ENCODE data around the gene PCMTD2. TPM values are rescaled to one million over a fixed set of nuclear protein-coding genes. Genes with fewer than 3 reads are reported as not detected.
"Not testable (repeated sequence)": the region's sequence is repeated elsewhere in the genome, so short reads cannot be mapped to it uniquely, and the experiment has no call there.

Gene PCMTD2
- total RNA-seq, 1 donor from 2014 or later: 42.2 TPM

GRCh38 chr20:64286447-64287263 lies 31.1 kb downstream of the PCMTD2 start:
- intact Hi-C loops (cut with micrococcal nuclease): not testable (repeated sequence)

- intact Hi-C loops (cut with micrococcal nuclease): not testable (repeated sequence)
These were observed 31.7 kb downstream of the PCMTD2 start for GRCh38 chr20:64287264-64287590.

GRCh38 chr20:64292167-64292566 lies 36.6 kb downstream of the PCMTD2 start:
- intact Hi-C loops (cut with micrococcal nuclease): not testable (repeated sequence)

GRCh38 chr20:64303086-64303485 lies 47.5 kb downstream of the PCMTD2 start:
- intact Hi-C loops (cut with micrococcal nuclease): not testable (repeated sequence)

- intact Hi-C loops (cut with micrococcal nuclease): not testable (repeated sequence)
These were observed 58.2 kb downstream of the PCMTD2 start for GRCh38 chr20:64313761-64314160.

- intact Hi-C loops (cut with micrococcal nuclease): not testable (repeated sequence)
These were observed 59.8 kb downstream of the PCMTD2 start for GRCh38 chr20:64315381-64315780.

- intact Hi-C loops (cut with micrococcal nuclease): not testable (repeated sequence)
These were observed 60.3 kb downstream of the PCMTD2 start for GRCh38 chr20:64315884-64316283.

GRCh38 chr20:64316415-64317083 lies 61.0 kb downstream of the PCMTD2 start:
- intact Hi-C loops (cut with micrococcal nuclease): not testable (repeated sequence)

- intact Hi-C loops (cut with micrococcal nuclease): not testable (repeated sequence)
These were observed 61.8 kb downstream of the PCMTD2 start for GRCh38 chr20:64317331-64317730.

GRCh38 chr20:64318056-64318455 lies 62.5 kb downstream of the PCMTD2 start:
- intact Hi-C loops (cut with micrococcal nuclease): not testable (repeated sequence)

- intact Hi-C loops (cut with micrococcal nuclease): not testable (repeated sequence)
These were observed 66.7 kb downstream of the PCMTD2 start for GRCh38 chr20:64322031-64322789.

Other genes starting within 250 kb of the PCMTD2 start
- gene C20orf204, start 219.6 kb upstream of the PCMTD2 start, total RNA-seq: 4.9 and 5.3 TPM in 2 replicates
- gene SOX18, start 206.1 kb upstream of the PCMTD2 start, total RNA-seq: 0.68 and 0.75 TPM in 2 replicates
- gene TCEA2, start 192.6 kb upstream of the PCMTD2 start, total RNA-seq: 60.8 and 61.5 TPM in 2 replicates
- 96.3 and 97.6 TPM in 2 replicates for gene RGS19, start 176.2 kb upstream of the PCMTD2 start, total RNA-seq
- 0.70 and 0.89 TPM in 2 replicates for gene OPRL1, start 175.7 kb upstream of the PCMTD2 start, total RNA-seq
- 0.34 TPM in 1 of 2 replicates, not detected in the other for gene LKAAEAR1, start 171.3 kb upstream of the PCMTD2 start, total RNA-seq
- not detected in 2 replicates for gene NPBWR2, start 148.2 kb upstream of the PCMTD2 start, total RNA-seq
- not detected in 2 replicates for gene MYT1, start 91.3 kb upstream of the PCMTD2 start, total RNA-seq